HepG2 (cell line): ENCODE measurements around the gene GPR61. TPM values are rescaled to one million over a fixed set of nuclear protein-coding genes. Genes with fewer than 3 reads are reported as not detected.

ENCODE experiments used
- AHR ChIP-seq: IDR thresholded peaks from 2 replicates; pipeline ENCODE4 v1.6.1; 2018; ENCODE audit warnings: missing genetic modification reagents, missing compliant biosample characterization
- CEBPZ ChIP-seq: IDR thresholded peaks from 2 replicates; pipeline ENCODE4 v1.6.1; 2012; ENCODE audit warnings: low read length, improper control_type of control experiment
- GABPA ChIP-seq, 2 experiments: IDR thresholded peaks; 2 replicates each; pipeline ENCODE4 v1.6.1; 2011 to 2016; ENCODE audit warnings: low read depth in 2 of 2, low read length in 1 of 2, missing biosample characterization in 1 of 2, missing genetic modification characterization in 1 of 2
- HDAC1 ChIP-seq: sonication (generic); formaldehyde crosslinking; IDR thresholded peaks from 2 replicates; pipeline ENCODE4 v1.5.1; 2020; ENCODE audit warnings: mild to moderate bottlenecking, missing genetic modification reagents
- KDM5B ChIP-seq: sonication (generic); formaldehyde crosslinking; IDR thresholded peaks from 2 replicates; pipeline ENCODE4 v1.4.0; 2020; ENCODE audit warnings: missing genetic modification reagents, mild to moderate bottlenecking, borderline replicate concordance
- NCOR1 ChIP-seq: fragments of 200-600 bp; sonication (generic); IDR thresholded peaks from 2 replicates; pipeline ENCODE4 v1.7.0; 2017; ENCODE audit warnings: antibody characterized with exemption, low read length, borderline replicate concordance
- NR2F6 ChIP-seq, 2 experiments: IDR thresholded peaks; 2 replicates each; pipeline ENCODE4 v1.6.1; 2016; ENCODE audit warnings: antibody characterized with exemption in 1 of 2, mild to moderate bottlenecking in 1 of 2
- RARA ChIP-seq: IDR thresholded peaks from 2 replicates; pipeline ENCODE4 v1.6.1; 2016; ENCODE audit warnings: missing genetic modification reagents, missing compliant biosample characterization
- RXRB ChIP-seq: IDR thresholded peaks from 2 replicates; pipeline ENCODE4 v1.6.1; 2016; ENCODE audit warnings: borderline replicate concordance, missing genetic modification reagents, missing compliant biosample characterization
- SKI ChIP-seq: fragments of 450-650 bp; IDR thresholded peaks from one replicate; pipeline ENCODE4 v1.6.1; 2018; ENCODE audit warnings: mild to moderate bottlenecking; ENCODE audit not compliant: partially characterized antibody
- TCF12 ChIP-seq, 2 experiments: fragments of 450-650 bp in 1 of 2; sonication (generic) in 1 of 2; formaldehyde crosslinking in 1 of 2; IDR thresholded peaks; 2 replicates each; pipeline versions ENCODE4 v1.6.1 to v1.8.0; 2017 to 2022; ENCODE audit warnings: antibody characterized with exemption in 1 of 2, mild to moderate bottlenecking in 1 of 2, missing genetic modification reagents in 1 of 2, moderate library complexity in 1 of 2
- THAP11 ChIP-seq: IDR thresholded peaks from 2 replicates; pipeline ENCODE4 v1.6.1; 2016; ENCODE audit warnings: missing biosample characterization, missing genetic modification reagents
- ZBTB20 ChIP-seq: sonication (generic); formaldehyde crosslinking; IDR thresholded peaks from 2 replicates; pipeline ENCODE4 v1.8.1; 2023; ENCODE audit warnings: missing genetic modification reagents, low read depth, mild to moderate bottlenecking, borderline replicate concordance
- ZBTB25 ChIP-seq: IDR thresholded peaks from 2 replicates; pipeline ENCODE4 v1.6.1; 2018; ENCODE audit warnings: missing genetic modification reagents
- ZMYM4 ChIP-seq: sonication (generic); formaldehyde crosslinking; IDR thresholded peaks from 2 replicates; pipeline ENCODE4 v1.8.1; 2023; ENCODE audit warnings: mild to moderate bottlenecking, missing genetic modification reagents
- ZNF34 ChIP-seq: sonication (generic); formaldehyde crosslinking; IDR thresholded peaks from 2 replicates; pipeline ENCODE4 v1.4.0; 2020; ENCODE audit warnings: mild to moderate bottlenecking, missing genetic modification reagents, borderline replicate concordance
- ZNF569 ChIP-seq: sonication (generic); formaldehyde crosslinking; IDR thresholded peaks from 2 replicates; pipeline ENCODE4 v1.5.0; 2020; ENCODE audit warnings: mild to moderate bottlenecking, missing genetic modification reagents, moderate library complexity, borderline replicate concordance
- ZSCAN31 ChIP-seq: sonication (generic); formaldehyde crosslinking; IDR thresholded peaks from 2 replicates; pipeline ENCODE4 v1.5.0; 2020; ENCODE audit warnings: low read depth, mild to moderate bottlenecking, missing genetic modification reagents
- polyA plus RNA-seq, 8 experiments: library from polyadenylated mRNA; depleted of rRNA in 3 of 8; stranded (reverse) in 7 of 8; unstranded in 1 of 8; fragments of >200 nt; fragmentation: Illumina TruSeq in 4 of 8; extraction: Trizol in 4 of 8; gene quantifications; 2 replicates each; pipeline versions ENCODE4 v1.2.1 to v1.2.3, GENCODE V29; 2011 to 2016; ENCODE audit warnings: low read depth in 4 of 8, missing spikeins in 1 of 8, mixed read lengths in 1 of 8; ENCODE audit not compliant: insufficient read depth in 1 of 8
- total RNA-seq, 5 experiments: library from RNA; depleted of rRNA; stranded (reverse); fragments of >200 nt; fragmentation: Illumina TruSeq; extraction: Trizol; gene quantifications; 2 replicates each; pipeline ENCODE4 v1.2.3, GENCODE V29; 2016; ENCODE audit warnings: low read depth in 1 of 5
- TF ChIP-seq, protein P1 (sequence below): sonication (generic); formaldehyde crosslinking; IDR thresholded peaks from 2 replicates; pipeline ENCODE4 v1.8.0; 2022; ENCODE audit warnings: missing genetic modification reagents, mild to moderate bottlenecking, moderate library complexity, borderline replicate concordance
- TF ChIP-seq, protein P2 (sequence below): sonication (generic); formaldehyde crosslinking; IDR thresholded peaks from 2 replicates; pipeline ENCODE4 v1.5.0; 2020; ENCODE audit warnings: missing genetic modification reagents

The GPR61 gene
- total and polyA plus RNA-seq, 2 of the 13 experiments (the other 11 are each of a cell fraction or from before 2014, with no cell fraction given): not detected

GRCh38 chr1:109543988-109544735 is 4.5 kb downstream of the GPR61 start (continued):
- TF ChIP-seq THAP11 (CRISPR knock-in tag) (no peak), KDM5B (0 out of 2 replicates have a peak, but pooled peaks have one; percentile 22), NCOR1 (peak; percentile 40; the same call in 1 of the 2 replicates), ZBTB20 (CRISPR knock-in tag) (0 out of 2 replicates have a peak, but pooled peaks have one; percentile 13), ZSCAN31 (CRISPR knock-in tag) (no peak), SKI (peak; percentile 87), AHR (CRISPR knock-in tag) (no peak), RARA (peak; percentile 88), ZBTB25 (CRISPR knock-in tag) (no peak), ZNF569 (CRISPR knock-in tag) (no peak), RXRB (CRISPR knock-in tag) (peak; percentile 55; the same call in 1 of the 2 replicates), NR2F6 (IDR thresholded peaks at IDR 0.05) (peak; percentile 49), NR2F6 (CRISPR knock-in tag; IDR thresholded peaks at IDR 0.05) (peak; percentile 69), CEBPZ (no peak), HDAC1 (CRISPR knock-in tag) (0 out of 2 replicates have a peak, but pooled peaks have one; percentile 39), TCF12 (IDR thresholded peaks at IDR 0.05) (no peak), TCF12 (CRISPR knock-in tag; IDR thresholded peaks at IDR 0.05) (no peak), ZMYM4 (CRISPR knock-in tag) (0 out of 2 replicates have a peak, but pooled peaks have one; percentile 25), GABPA (IDR thresholded peaks at IDR 0.05; ENCODE audit: low read depth, low read length) (no peak), GABPA (CRISPR knock-in tag; IDR thresholded peaks at IDR 0.05; ENCODE audit: low read depth) (peak; percentile 33; the same call in 1 of the 2 replicates), ZNF34 (CRISPR knock-in tag) (no peak)
- TF ChIP-seq, protein P1, sequence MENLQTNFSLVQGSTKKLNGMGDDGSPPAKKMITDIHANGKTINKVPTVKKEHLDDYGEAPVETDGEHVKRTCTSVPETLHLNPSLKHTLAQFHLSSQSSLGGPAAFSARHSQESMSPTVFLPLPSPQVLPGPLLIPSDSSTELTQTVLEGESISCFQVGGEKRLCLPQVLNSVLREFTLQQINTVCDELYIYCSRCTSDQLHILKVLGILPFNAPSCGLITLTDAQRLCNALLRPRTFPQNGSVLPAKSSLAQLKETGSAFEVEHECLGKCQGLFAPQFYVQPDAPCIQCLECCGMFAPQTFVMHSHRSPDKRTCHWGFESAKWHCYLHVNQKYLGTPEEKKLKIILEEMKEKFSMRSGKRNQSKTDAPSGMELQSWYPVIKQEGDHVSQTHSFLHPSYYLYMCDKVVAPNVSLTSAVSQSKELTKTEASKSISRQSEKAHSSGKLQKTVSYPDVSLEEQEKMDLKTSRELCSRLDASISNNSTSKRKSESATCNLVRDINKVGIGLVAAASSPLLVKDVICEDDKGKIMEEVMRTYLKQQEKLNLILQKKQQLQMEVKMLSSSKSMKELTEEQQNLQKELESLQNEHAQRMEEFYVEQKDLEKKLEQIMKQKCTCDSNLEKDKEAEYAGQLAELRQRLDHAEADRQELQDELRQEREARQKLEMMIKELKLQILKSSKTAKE (CRISPR knock-in tag): 0 out of 2 replicates have a peak, but pooled peaks have one; percentile 49
- TF ChIP-seq, protein P2, sequence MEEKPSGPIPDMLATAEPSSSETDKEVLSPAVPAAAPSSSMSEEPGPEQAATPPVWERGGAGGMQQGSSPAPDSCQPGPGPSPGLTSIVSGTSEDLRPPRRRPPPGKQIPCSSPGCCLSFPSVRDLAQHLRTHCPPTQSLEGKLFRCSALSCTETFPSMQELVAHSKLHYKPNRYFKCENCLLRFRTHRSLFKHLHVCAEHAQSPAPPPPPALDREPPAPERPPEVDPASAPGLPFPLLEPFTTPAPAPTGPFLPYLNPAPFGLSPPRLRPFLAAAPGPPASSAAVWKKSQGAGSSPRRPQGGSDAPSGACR (CRISPR knock-in tag): no peak
